Kidney tubule cell (primary cell): ENCODE data around the gene MAD1L1.
"Not testable (repeated sequence)": the region's sequence is repeated elsewhere in the genome, so short reads cannot be mapped to it uniquely, and the experiment has no call there.

Source experiments
- DNase-seq: peaks from one replicate; pipeline ENCODE4 v3.0.0-alpha.2; 2018; ENCODE audit warnings: low spot score

Gene MAD1L1

DNA sequence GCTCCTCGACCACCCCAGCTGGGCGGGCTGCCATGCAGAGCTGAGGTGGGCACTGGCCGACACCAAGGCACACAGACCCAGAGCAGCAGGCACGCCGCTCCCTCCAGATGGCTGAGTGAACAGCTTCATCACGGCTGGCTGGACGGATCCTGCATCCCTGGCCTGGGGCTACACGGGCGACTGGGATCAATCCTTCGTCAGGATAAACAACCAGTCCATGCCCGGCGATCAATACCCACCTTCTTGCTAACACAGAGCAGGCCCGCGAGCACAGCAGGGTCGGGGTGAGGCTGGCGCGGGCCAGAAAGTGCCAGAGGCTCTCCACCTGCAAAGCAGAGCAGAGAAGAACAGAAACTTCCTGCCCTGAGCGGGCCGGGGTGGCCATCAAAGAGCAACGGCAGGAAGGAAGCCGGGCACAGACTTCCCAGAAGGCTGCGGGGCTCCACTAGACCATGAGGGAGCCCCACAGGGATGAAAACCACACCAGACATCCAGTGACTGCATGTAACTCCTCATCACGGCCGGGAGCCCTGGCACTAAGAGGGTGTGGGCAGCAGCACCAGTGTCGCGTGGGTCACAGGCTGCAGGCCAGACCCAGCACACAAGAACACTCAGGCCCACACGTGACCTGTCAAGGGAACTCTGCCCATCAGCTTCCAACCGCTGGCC lies 166.4 kb downstream of the MAD1L1 start:
- no peak for DNase-seq

DNA sequence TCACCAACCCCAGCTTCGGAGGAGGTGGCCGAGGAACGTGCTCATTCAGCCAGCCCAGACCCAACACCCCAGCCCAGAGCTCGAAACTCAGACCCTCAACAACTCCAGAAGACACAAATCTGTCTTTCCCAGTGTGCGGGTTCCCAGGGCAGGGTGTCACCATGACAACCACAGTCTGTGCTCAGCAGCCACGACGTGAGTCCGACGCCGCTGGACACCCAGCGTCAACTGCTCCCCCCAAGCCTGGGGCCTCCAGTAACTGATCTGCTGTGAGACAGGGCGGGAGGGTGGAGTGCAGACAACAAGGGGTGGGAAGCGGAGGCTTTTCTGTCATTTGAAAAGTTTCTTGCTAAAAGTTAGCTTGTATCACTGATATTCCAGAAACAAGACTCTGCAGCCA lies 167.2 kb downstream of the MAD1L1 start:
- no peak for DNase-seq

DNA sequence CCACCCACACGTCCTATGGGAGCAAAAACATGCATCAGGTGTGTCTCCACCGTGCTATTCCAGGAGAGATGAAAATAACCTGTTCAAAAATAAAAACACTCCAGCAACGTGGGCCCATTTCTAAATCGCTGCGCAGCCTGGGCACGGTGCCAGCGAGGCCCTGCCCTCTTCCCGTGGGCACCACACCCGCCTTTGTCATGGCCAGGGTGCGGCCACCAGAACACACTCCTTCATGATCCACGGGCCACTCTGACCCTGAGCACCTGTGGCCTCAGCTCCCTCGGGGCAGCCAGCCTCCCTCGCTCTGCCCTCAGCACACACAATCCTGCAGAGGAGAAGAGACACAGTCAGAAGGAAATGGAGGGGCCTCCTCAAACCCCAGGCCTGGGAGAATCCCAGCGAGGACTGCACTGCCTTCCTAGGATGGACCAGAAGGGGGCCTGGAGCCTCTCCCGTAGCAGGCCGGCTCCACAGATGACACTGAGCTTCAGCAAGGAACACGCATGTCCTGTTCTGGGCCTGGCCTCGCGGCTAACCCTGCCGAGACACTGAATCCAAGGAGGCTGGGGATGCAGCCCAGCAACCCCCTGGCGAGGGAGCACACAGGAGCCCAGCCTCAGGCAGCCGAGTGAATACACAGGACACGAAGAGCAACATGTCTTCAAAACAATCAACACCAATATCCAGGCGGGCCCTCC lies 169.0 kb downstream of the MAD1L1 start:
- no peak for DNase-seq

GRCh38 chr7:2062648-2063047 lies 170.1 kb downstream of the MAD1L1 start:
- no peak for DNase-seq

DNA sequence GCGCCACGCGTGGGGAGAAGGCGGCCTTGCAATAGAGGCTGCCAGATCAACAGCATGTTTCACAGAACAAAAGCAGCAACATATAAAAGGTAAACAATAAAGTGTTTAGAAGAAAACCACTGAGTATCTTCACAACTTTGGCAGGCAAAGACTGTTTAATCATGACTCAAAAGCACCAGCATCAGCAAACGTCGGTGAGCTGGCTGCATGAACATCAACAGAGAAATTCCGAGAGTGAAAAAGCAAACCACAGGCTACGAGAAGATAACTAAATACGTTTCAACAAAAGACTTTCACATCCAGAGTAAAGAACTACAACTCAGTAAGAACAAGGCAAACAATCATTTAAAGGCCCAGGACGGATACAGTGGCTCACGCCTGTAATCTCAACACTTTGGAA lies 172.0 kb downstream of the MAD1L1 start:
- no peak for DNase-seq

GRCh38 chr7:2059964-2060700 lies 172.6 kb downstream of the MAD1L1 start:
- no peak for DNase-seq

- DNase-seq, result not testable (repeated sequence)
Observed at GRCh38 chr7:2058246-2058645, 174.5 kb downstream of the MAD1L1 start.

- no peak for DNase-seq
Observed at GRCh38 chr7:2055956-2056355, 176.8 kb downstream of the MAD1L1 start.

DNA sequence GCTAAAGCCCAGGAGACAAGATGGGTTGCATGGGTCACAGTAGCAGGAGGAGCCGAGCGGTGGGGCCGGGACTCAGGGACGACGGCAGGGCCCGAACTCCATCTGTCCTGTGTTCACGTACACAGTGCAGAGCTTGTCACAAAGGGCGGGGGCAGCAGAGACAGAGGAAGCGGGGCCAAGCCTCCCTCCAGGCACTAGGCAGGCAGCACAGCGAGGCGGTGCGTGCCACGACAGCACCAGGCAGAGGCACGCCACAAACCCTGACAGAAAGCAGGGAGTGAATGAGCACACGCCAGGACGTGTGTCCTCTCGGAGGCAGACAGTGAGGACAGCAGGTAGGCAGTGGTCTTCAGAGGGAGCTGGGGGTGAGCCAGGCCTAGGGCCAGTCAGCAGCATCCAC lies 177.8 kb downstream of the MAD1L1 start:
- no peak for DNase-seq

DNA sequence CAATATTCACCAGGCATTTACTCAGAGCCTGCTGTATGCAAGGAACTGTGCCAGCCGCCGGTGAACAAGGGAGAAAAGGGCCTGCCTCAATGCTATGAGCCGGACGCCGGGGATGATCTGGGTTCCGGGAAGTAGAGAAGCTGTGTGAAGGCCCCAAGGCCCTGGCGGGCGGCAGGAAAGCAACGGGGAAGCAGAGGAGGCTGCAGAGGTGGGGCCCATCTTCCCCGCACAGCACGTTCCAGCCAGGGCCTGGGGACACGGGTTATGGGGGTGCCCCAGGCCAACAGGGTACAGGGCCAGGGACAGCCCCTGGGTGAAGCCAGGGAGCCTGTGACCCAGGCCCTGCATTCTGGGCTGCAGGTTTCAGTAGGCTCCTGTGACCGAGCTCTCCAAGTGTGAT lies 179.3 kb downstream of the MAD1L1 start:
- DNase-seq, result no peak

GRCh38 chr7:2052657-2053048 lies 180.1 kb downstream of the MAD1L1 start:
- DNase-seq, result no peak

- no peak for DNase-seq
Observed at GRCh38 chr7:2051707-2052656, 180.8 kb downstream of the MAD1L1 start.

DNA sequence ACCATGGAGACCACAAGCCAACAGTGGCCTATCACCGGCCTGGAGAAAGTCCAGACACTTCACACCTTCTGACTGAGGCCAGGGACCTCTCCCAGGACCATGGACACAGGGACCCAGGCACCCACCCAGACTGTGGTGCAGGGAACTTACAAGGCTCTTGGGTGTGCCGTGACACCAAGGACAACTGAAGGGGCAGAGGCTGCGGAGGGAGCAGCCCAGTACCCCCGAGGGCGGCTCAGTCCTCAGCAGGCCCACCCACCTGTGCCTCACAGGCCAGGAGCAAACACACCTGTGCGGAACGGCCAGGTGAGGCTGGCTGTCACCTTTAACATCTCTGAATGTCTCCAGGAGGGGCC lies 182.3 kb downstream of the MAD1L1 start:
- no peak for DNase-seq

DNA sequence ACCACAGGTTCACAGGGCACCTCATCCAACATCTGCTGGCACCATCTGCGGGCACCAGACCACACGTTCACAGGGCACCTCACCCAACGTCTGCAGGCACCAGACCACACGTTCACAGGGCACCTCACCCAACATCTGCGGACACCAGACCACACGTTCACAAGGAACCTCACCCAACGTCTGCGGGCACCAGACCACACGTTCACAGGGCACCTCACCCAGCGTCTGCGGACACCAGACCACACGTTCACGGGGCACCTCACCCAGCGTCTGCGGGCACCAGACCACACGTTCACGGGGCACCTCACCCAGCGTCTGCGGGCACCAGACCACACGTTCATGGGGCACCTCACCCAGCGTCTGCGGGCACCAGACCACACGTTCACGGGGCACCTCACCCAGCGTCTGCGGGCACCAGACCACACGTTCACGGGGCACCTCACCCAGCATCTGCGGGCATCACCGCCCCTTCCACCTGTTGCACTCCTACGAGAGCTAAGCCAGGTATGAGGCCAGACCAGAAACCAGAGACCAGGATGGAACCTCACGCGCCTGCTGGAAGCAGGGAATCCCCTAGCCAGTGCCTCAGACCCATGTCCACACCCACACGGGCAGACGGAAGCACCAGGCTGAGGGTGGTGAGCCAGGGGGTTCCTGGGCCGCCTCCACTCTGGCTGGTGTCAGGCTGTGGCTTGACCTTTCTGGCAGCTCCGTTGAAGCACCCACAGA lies 182.8 kb downstream of the MAD1L1 start:
- DNase-seq, result no peak

DNA sequence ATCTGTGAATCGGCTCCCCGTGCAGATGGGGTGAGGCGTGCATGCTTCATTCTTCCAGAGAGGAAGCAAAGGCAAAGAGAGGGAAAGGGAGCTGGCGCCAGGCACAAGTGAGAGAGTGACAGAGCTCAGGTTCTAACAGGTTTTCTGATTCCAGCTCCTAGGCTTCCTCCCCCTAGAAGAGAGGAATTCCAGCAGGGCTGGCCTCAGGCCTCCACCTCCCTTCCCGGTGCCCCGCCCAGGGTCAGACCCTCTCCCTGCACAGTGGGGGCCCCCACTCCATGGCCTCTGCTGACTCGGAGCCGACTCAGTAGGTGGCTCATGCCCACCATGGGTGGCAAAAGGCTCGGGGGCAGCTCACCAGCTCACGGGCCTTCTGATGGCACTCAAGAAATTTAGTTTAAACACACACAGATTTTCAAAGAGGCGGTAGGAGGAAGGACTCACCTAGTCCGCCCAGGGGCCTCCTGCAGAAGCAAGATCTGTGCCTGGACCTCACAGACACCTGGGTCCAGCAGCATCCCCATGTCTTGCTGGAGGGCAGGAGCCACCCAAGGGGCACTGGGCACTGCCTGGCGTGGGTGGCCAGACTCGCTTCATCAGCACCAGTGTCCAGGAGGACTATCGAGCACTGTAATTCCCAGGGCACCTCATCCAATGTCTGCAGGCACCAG lies 183.5 kb downstream of the MAD1L1 start:
- no peak for DNase-seq

DNA sequence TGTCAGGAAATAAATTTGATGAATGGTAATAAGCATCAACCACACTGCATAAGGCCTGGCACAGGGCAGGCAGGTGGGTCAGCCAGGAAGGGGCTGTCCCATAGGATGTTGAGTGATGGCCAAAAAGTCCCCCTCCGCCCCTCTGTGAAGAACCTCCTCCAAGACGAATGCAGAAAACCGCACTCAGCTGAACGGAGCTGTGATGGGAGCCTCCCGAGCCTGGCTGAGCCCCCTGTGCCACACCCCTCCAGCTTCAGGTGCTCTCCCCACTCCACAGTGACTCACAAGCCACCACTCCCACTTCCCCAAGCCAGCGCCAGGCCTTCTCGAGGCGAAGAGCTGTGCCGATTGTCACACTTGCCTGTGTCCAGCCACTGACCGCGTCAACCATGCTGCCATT lies 184.2 kb downstream of the MAD1L1 start:
- DNase-seq, result no peak

- no peak for DNase-seq
Observed at GRCh38 chr7:2048006-2048405, 184.7 kb downstream of the MAD1L1 start.

GRCh38 chr7:2046581-2047565 lies 185.9 kb downstream of the MAD1L1 start:
- no peak for DNase-seq

DNA sequence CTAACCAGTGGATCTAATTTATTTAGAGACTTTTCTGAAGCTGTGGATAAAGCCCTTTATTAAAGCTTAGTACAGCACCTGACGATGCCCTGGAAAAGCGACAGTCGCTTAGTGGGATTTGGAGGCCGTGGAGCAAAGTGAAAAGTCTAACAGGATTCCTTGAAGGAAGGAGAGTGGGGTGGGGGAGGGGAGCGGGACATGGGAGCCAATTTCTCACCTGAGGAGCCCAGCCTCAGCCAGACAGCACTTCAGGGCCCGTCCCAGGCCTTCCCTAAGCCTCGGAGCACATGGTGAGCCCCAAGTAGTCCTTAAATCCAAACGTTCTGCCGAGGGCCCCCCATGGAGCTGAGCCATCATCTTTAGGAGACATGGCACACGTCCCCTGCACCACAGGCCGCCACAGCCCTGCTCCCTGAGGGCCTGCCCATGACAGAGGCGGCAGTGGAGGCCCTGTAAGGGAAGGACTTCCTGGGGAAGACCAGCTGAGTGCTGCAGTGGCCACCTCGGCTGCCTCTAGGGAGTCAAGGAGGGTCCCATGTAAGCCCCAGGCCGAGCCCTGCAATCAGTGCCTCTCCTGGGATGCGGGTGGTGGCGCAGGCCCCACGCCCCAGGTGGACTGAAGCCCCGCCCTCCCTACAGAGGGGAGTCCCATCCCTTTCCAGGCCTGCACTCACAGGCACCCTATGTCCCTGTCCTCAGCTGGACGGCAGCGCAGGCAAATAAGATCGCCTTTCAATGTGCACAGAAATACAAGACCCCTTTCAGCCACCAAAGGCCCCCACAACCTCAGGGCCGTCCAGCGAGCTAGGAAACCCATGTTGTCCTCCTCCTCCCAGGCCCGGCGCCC lies 187.0 kb downstream of the MAD1L1 start:
- no peak for DNase-seq
